ENCODE results near the gene KLHL33. TPM values are rescaled to one million over a fixed set of nuclear protein-coding genes. Genes with fewer than 3 reads are reported as not detected.

The KLHL33 gene
- total and polyA plus RNA-seq, 10 of the 15 experiments (the other 5 are each of a cell fraction or from before 2014, with no cell fraction given) = 0.01 to 0.16 (median 0.04) TPM; not detected in 5

DNA sequence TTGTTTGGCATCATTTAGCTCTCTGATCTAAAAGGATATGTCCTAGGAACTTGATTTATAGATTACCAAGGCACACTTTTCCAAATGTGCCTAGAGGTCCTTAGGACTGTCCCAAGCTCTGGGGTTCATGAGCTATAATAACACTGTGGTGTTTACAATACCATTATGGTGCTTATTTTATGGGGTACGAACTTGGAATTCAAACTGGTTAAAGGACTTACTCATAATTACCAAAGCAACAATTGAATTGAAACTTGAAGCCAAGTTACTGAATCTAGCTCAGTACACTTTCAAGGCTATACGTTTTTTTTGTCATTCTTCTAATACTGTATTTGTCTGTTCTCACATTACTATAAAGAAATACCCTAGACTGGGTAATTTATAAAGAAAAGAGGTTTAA, 13.1 kb downstream of the KLHL33 start (continued):
- TF ChIP-seq RB1 (IDR thresholded peaks at IDR 0.05; ENCODE audit: borderline replicate concordance) (no peak), ZSCAN29 (IDR thresholded peaks at IDR 0.05) (no peak)

DNA sequence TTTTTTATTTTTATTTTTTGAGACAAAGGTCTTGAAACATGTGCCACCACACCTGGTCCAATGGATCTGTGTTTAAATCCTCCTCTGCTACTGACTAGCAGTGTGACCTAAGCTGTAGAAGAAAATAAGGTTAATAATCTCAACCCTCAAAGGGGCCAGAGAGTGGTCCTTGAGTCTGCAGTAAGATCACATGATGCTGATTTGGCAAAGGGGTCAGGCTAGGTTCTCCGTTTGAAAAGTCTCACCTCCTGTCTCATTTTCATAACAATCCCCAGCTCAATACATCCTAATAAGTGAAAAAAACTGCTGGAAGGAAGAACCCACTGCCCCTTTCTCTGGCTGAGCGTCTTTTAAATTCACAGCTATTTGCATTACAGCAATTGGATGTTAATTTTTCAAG, 14.7 kb downstream of the KLHL33 start:
- ChIA-PET POLR2A (interaction anchor here (1.0 kb wide), 1 partner anchor 34 kb away, joined by 3 read pairs; the partner anchor contains the start of gene APEX1), RAD21 (ENCODE audit: unreplicated experiment) (interaction anchor here (1.0 kb wide), 1 partner anchor 78 kb away, joined by 3 read pairs; the partner anchor contains the start of gene PARP2), SMC1A (ENCODE audit: uncharacterized antibody, unreplicated experiment) (interaction anchor here (0.9 to 1.6 kb wide), 3 partner anchors 93 to 262 kb away, joined by 3 to 4 read pairs (median 3); partner anchors contain the start of gene RNASE4), CTCF (interaction anchor here (0.8 to 2.3 kb wide), 5 partner anchors 35 to 186 kb away, joined by 3 to 15 read pairs (median 3); partner anchors contain the start of gene PNP)
- no peaks in the 10 kb centered on the region for H3K27me3 ChIP-seq (replicated peaks in 1 of 2; ENCODE audit: control insufficient read depth in 2 of 2, insufficient read depth in 2 of 2, low read length in 1 of 2)
- H3K36me3 ChIP-seq (ENCODE audit: control insufficient read depth in 2 of 2, insufficient read depth in 2 of 2, low read length in 1 of 2) = no peaks in the 10 kb centered on the region
- H4K20me1 ChIP-seq (ENCODE audit: control insufficient read depth, insufficient read depth) = no peaks in the 10 kb centered on the region
- TF ChIP-seq ZNF622 (IDR thresholded peaks at IDR 0.05) (no peak), MAX (IDR thresholded peaks at IDR 0.05; ENCODE audit: low read depth, low read length) (no peak), IRF4 (IDR thresholded peaks at IDR 0.05; ENCODE audit: low read depth, low read length) (no peak), BHLHE40 (IDR thresholded peaks at IDR 0.05; ENCODE audit: borderline replicate concordance in 1 of 2, low read depth in 2 of 2, low read length in 1 of 2) (no peak), NFIC (IDR thresholded peaks at IDR 0.05; ENCODE audit: low read depth, low read length) (no peak), TCF3 (IDR thresholded peaks at IDR 0.05; ENCODE audit: borderline replicate concordance, insufficient read depth, low read depth, low read length) (no peak), POU2F2 (IDR thresholded peaks at IDR 0.05; ENCODE audit: borderline replicate concordance, low read depth, low read length) (no peak), PAX5 (IDR thresholded peaks at IDR 0.05; ENCODE audit: borderline replicate concordance, low read depth, low read length) (no peak), BCL11A (IDR thresholded peaks at IDR 0.05; ENCODE audit: low read depth, low read length) (no peak), ATF7 (IDR thresholded peaks at IDR 0.05; ENCODE audit: low read depth) (no peak)
- TF ChIP-seq, protein P1, sequence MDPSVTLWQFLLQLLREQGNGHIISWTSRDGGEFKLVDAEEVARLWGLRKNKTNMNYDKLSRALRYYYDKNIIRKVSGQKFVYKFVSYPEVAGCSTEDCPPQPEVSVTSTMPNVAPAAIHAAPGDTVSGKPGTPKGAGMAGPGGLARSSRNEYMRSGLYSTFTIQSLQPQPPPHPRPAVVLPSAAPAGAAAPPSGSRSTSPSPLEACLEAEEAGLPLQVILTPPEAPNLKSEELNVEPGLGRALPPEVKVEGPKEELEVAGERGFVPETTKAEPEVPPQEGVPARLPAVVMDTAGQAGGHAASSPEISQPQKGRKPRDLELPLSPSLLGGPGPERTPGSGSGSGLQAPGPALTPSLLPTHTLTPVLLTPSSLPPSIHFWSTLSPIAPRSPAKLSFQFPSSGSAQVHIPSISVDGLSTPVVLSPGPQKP (IDR thresholded peaks at IDR 0.05; ENCODE audit: low read depth, low read length) = no peak
- H3K4me3 ChIP-seq = no peak overlapping the region
- WGBS (ENCODE audit: insufficient coverage, insufficient replicate concordance, low lambda C conversion rate, missing lambda C conversion rate) = 85% methylated on average over 2 of the region's 2 CpGs
- H3K4me2 ChIP-seq (ENCODE audit: control insufficient read depth, insufficient read depth) = no peak overlapping the region
- H3K9ac ChIP-seq (ENCODE audit: control insufficient read depth, insufficient read depth, low read length) = no peak overlapping the region
- BruUV-seq (replicated peaks) = no TSS peak
- no peak for FAIRE-seq
- no peak overlapping the region for H3K27ac ChIP-seq (ENCODE audit: control insufficient read depth, insufficient read depth)
- H3K79me2 ChIP-seq (ENCODE audit: control insufficient read depth, insufficient read depth, low read length) = no peaks in the 10 kb centered on the region
- H2AFZ ChIP-seq (ENCODE audit: control insufficient read depth, low read depth, low read length) = no peak overlapping the region
- ATAC-seq = no peak
- no peak for DNase-seq (ENCODE audit: low read depth, low spot score)
- peaks cover 5% of the 10 kb centered on the region; the same call in 1 of the 2 replicates for H3K4me1 ChIP-seq (ENCODE audit: control insufficient read depth, insufficient read depth, low read length)
- no peaks in the 10 kb centered on the region for H3K9me3 ChIP-seq (replicated peaks; ENCODE audit: control insufficient read depth, insufficient read depth, low read length)
- in situ Hi-C loops (cut with MboI) (no loop called here), intact Hi-C loops (cut with micrococcal nuclease; ENCODE audit: unreplicated experiment) (no loop called here)

All from GM12878 (cell line).